NCI-H187 treated with DMSO at 0.1 percent for 48 hours (cell line): ENCODE data around the gene DOCK9.

Experiments
- DNase-seq: peaks from one replicate; lab custom pipeline; 2025; lab: John Stamatoyannopoulos, UW

DOCK9 gene

GRCh38 chr13:98997738-98998641 lies 20.1 kb upstream of the DOCK9 start:
- peak; percentile 35 for DNase-seq

- no peak for DNase-seq
These were observed 19.3 kb upstream of the DOCK9 start for GRCh38 chr13:98997011-98997730.

GRCh38 chr13:98996046-98996445 lies 18.2 kb upstream of the DOCK9 start:
- no peak for DNase-seq

- DNase-seq, result no peak
These were observed 17.0 kb upstream of the DOCK9 start for GRCh38 chr13:98994896-98995295.

GRCh38 chr13:98994080-98994479 lies 16.2 kb upstream of the DOCK9 start:
- no peak for DNase-seq

DNA sequence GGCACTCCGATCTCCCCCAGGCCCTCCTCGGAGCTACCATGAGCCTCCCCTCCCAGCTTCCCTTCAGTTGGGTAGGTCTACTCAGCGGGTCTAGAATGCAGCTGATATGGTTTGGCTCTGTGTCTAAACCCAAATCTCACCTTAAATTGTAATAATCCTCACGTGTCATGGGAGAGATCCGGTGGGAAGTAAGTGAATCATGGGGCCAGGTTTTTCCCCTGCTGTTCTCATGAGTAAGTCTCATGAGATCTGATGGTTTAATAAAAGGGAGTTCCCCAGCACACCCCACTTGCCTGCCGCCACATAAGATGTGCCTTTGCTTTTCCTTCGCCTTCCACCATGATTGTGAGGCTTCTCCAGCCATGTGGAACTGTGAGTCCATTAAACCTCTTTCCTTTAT lies 14.5 kb upstream of the DOCK9 start:
- DNase-seq, result no peak

GRCh38 chr13:98990701-98991100 lies 12.8 kb upstream of the DOCK9 start:
- DNase-seq, result no peak

DNA sequence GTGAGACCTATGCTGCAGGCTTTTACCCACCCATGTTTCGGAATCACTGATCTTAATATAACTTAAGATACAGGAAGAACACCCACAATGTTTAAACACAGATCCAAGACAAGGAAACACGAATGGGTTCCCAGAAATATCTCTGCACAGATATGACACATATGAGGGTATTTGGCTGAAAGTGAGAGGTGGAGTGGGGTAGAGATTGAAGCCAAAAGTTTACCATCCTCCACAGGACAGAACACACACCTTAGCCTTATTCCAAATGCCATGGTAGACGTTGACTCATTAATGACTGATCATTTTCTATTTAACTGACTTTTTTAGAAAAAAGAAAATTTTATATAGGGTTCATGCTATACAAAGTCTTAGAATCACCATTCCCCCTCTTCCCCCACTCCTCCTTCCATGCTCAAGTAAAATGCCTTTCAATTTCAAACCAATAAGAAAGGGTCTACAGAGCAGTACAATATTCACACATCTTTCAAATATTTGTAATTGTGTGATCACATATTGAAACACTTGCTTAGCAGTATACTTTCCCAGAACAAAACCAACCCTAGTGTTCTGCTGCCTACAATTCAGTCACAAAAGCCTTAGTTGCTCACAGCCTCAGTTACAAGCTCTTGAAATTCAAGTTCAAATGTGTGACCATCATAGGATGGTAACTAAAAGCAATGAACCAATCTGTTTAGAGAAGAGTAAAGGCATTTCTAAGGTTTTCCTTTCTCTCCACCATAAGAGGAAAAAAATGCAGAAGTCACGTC lies 11.8 kb upstream of the DOCK9 start:
- no peak for DNase-seq

- no peak for DNase-seq
These were observed 10.9 kb upstream of the DOCK9 start for GRCh38 chr13:98988780-98989179.

GRCh38 chr13:98988277-98988676 lies 10.4 kb upstream of the DOCK9 start:
- no peak for DNase-seq

DNA sequence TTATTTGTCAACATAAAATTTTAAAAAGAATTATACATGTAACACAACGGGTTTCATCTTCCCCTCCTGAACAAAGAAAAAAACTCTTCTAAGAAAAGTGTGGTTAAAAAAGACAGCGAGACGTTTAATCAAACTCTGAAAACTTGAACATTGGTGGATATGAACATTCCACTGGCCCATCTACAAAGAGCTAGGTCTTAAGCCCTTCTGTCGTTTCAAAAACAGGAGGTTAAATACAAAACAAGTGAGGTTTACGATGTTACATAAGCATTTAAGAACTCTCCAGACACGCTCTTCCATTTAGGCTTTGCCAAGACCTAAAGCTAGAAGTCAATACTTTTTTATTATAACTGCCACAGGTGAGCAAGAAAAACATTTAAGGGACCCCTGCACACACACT lies 9.4 kb upstream of the DOCK9 start:
- no peak for DNase-seq

GRCh38 chr13:98986226-98986846 lies 8.5 kb upstream of the DOCK9 start:
- DNase-seq, result no peak

- no peak for DNase-seq
These were observed 7.7 kb upstream of the DOCK9 start for GRCh38 chr13:98985591-98985990.

DNA sequence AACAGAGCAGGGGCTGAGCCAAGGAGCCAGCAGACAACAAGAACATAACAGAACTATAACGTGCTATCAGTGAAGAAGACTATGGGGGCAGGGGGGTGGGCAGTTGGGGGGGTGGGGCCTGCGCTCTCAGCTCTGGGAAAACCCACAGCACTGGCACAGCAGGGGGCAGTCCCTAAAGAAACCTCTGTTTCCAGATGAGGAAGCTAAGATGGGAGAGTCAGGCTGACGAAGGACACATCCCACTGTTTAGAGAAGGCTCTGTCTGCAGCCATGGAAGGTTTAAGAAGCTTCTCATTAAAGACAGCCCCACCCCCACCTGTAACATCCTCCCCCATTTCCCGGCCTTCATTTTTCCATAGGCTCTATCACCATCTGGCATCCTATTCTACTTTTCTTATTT lies 7.1 kb upstream of the DOCK9 start:
- no peak for DNase-seq

GRCh38 chr13:98984118-98984517 lies 6.3 kb upstream of the DOCK9 start:
- DNase-seq, result no peak

DNA sequence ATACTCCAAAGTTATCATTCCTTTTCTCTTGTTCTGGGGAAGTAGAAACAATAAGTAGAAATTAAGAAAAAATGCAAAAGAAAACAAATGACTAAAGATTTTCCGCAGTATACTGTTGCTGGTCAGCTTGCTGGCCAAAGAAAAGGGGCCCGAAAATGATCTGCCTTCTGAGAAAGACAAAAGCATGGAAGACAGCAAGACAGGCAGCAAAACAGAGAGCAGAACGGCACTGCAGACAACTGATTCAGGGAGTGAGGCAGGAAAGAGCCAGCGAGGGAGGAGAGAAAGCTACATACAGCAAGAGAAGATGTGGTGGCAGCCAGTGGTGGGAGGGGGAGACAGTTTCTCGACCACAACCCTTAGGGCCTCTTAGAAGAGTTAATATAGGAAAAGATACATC lies 5.3 kb upstream of the DOCK9 start:
- no peak for DNase-seq

DNA sequence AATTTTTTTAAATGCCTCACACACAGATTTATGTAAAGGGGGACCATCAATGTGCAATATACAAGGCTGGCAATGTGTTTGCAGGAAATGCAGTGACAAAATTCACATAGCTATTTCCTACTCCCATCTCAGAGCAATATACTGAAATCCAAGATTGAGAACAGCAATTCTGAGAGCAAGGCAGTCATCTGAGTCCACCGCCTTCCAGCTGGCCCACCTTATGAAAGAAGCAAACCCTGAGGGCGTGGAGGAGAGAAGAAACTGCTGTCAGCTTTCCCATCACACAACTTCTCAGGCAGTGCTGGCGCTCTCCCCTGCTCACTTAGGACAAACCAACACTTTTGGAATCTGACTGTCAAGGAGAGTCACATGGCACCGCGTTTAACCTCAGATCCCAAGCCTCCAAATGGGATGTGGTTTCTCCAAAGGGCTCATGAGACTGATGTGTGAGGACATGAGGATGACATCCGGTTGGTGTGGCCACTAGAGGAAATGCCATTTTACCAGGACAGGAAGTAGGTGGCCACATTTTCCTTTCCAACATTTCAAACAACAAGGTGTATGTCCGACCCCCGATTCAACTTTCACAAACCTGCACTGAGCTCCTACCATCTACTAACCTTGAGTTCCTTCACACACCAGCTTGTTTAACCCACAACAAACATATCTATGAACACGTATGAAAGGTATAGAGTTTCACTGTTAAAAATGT lies 3.7 kb upstream of the DOCK9 start:
- no peak for DNase-seq

GRCh38 chr13:98979012-98979660 lies 1.3 kb upstream of the DOCK9 start:
- DNase-seq, result no peak

GRCh38 chr13:98978280-98978679 lies 416 bp upstream of the DOCK9 start:
- DNase-seq, result no peak

DNA sequence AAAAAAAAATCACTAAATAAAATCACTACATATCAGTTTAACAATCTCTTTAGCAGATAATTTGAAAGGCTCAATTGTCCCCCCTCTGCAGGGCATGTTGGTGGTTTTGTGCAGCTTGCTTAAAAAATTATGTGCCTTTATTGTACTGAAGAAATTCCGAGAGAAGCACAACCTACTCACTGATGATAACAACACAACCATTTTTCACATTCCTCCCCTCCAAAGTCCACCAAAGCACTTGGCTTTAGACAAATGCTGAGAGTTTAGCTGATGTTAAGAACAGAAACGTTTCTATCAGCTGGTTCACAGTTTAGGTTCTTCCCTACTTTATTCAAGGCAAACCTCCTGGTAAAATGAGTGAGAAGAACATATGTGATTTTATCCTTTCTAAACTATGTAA lies 923 bp downstream of the DOCK9 start:
- DNase-seq, result no peak

- no peak for DNase-seq
These were observed 1.5 kb downstream of the DOCK9 start for GRCh38 chr13:98976338-98976737.
